ENCODE measurements around the gene VAV2. TPM values are rescaled to one million over a fixed set of nuclear protein-coding genes. Genes with fewer than 3 reads are reported as not detected.
"Not testable (repeated sequence)": the region's sequence is repeated elsewhere in the genome, so short reads cannot be mapped to it uniquely, and the experiment has no call there.

The VAV2 gene
- total RNA-seq, 1 donor, result 13.4 TPM

DNA sequence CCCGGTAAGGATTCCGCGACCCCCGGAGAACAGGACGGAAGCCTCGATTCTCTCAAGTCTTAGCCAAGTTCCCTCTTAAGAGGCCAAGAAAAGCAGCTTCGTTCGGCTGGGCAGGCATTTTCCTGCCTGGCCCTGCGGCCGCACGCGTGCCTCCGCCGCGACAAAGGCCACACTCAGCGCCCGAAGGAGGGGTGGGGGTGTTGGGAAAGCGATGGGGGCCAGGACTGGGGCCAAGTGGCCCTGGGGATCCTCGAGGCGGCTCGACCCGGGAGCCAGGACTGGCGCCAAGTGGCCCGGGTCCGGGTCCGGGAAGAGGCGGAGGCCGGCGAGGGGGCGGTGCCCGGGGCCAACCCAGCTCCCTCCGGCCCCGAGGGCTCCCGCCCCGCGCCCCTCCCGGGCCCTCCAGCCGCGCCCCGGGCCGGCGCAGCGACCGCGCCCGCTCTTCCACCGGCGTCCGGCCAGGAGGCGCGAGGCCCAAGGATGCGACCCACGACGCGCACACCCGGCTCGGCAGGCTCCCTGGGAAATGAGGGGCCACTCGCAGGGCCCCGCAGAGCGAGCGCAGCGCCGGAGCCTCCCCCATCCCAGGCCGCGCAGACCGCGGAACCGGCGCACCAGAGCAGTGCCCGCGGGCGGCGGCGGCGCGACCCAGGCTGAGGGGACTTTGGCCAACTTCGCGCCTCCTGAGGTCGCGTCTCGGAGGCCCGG lies 756 bp downstream of the VAV2 start:
- DNase-seq (ENCODE audit: low read depth), result no peak
- H3K4me3 ChIP-seq (ENCODE audit: low read depth, low read length), result peak overlapping the region; percentile 73
- TF ChIP-seq, protein P1, sequence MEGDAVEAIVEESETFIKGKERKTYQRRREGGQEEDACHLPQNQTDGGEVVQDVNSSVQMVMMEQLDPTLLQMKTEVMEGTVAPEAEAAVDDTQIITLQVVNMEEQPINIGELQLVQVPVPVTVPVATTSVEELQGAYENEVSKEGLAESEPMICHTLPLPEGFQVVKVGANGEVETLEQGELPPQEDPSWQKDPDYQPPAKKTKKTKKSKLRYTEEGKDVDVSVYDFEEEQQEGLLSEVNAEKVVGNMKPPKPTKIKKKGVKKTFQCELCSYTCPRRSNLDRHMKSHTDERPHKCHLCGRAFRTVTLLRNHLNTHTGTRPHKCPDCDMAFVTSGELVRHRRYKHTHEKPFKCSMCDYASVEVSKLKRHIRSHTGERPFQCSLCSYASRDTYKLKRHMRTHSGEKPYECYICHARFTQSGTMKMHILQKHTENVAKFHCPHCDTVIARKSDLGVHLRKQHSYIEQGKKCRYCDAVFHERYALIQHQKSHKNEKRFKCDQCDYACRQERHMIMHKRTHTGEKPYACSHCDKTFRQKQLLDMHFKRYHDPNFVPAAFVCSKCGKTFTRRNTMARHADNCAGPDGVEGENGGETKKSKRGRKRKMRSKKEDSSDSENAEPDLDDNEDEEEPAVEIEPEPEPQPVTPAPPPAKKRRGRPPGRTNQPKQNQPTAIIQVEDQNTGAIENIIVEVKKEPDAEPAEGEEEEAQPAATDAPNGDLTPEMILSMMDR (IDR thresholded peaks at IDR 0.05; ENCODE audit: insufficient read depth, low read depth, low read length), result no peak

DNA sequence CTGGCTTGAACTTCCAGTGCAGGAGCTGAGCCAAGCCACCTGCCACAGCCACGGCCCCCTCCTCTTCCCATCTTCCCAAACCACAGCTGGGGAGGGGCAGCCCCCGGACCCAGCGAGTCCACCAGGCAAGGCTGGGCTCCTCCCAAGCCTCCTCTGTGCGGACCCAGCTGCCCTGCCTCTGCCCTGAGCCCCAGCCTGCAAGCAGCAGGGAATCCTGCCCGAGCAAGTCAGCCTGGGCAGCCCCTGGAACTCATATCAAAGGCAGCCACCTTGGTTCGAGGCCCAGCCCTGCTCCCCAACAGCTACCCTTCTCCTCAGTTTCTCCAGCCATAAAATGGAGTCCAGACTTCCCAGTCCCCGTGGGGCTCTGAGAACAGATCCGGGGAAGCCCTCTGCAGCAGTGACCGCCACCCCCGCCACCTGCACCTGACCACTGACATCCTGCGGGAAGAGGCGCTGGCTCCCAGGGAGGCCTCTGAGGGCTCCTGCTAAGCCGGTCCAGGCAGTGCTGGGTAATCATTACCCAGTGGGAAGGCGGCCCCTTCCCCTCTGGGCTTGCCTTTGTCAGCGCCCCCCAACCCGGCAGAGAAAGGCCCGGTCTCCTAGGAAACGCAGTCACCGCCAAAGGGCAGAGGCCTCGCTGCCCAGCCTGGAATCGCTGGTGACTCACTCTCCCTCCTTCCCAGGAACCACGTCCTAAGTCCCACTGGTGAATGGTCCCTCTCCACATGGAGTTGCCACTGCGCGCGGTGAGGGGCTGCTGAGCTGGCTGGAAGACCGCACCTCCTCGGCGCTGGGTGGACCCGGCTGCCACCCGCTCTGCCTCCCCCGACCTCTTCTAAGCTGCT lies 1.5 kb downstream of the VAV2 start:
- peak overlapping the region; percentile 73 for H3K4me3 ChIP-seq (ENCODE audit: low read depth, low read length)
- DNase-seq (ENCODE audit: low read depth), result peak; percentile 83
- TF ChIP-seq, protein P1 (IDR thresholded peaks at IDR 0.05; ENCODE audit: insufficient read depth, low read depth, low read length), result no peak

DNA sequence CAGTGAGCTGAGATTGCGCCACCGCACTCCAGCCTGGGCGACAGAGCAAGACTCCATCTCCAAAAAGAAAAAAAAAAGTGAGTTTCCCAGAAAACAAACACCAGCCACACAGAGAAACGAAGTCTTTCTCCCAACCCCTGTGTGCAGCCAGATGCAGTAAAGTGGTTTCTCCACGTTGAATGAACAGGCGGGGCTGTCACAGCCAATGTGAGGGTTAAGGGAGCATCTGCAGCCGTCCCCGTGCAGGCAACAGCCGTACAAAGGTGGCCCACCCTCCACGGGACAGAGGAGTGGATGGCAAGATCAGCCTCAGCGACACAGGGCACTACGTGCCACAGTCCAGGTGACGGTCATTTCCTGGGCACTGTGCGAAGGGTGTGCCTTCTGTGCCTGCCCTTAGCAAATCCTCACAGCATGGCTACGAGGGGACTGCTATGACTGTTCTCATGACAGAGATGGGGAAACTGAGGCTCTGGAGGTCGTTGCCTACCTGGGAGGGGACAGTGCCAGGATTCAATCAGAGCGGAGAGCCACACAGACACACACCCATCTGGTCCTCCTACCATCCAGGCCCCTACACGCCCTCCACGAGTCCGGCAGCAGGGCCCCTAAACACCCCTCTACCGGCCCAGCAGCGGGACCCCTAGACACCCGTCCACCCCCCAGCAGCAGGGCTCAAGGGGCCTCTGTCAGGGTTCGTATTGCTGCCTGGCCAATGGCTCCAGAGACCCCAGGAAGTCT lies 2.3 kb downstream of the VAV2 start:
- TF ChIP-seq, protein P1 (IDR thresholded peaks at IDR 0.05; ENCODE audit: insufficient read depth, low read depth, low read length), result no peak
- DNase-seq (ENCODE audit: low read depth), result no peak
- peak overlapping the region; percentile 73 for H3K4me3 ChIP-seq (ENCODE audit: low read depth, low read length)

DNA sequence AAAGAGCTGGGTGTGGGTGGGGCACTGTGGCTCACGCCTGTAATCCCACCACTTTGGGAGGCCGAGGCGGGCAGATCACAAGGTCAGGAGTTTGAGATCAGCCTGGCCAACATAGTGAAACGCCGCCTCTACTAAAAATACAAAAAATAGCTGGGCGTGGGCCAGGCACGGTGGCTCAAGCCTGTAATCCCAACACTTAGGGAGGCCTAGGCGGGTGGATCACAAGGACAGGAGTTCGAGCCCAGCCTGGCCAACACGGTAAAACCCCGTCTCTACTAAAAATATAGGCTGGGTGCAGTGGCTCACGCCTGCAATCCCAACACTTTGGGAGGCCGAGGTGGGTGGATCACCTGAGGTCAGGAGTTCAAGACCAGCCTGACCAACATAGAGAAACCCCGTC lies 3.4 kb downstream of the VAV2 start:
- not testable (repeated sequence) for H3K4me3 ChIP-seq (ENCODE audit: low read depth, low read length)

DNA sequence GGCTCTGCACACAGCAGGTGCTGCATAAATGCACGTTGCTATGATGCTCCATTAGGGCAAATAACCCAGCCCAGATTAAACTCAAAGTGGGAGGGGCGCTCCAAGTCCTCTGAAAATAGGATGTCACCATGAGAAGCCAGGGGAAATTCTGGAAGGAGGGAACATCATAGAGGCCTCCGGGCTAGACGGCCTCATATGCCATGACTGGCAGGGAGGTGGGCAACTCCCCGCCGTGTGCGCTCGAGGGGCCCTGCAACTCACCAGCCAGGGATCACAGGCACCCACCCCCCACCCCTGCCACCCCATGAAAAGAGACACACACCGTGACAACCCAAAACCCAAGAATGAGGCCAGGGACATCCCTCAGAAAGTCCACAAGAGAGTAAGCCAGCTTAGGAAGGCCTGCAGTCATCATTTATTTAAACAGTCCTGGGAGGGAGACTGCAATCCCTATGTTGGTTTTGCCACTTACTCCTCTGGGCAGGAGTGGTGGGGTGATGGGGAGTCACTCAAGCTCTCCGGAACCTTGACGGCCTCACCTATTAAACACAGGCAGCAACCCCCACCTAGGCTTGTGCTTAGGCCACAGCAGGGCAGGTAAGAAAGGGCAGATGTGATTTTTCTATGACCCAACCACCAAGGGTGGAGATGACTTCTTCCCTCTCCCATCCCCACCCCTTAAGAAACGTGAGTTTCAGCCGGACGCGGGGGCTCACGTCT lies 4.0 kb downstream of the VAV2 start:
- TF ChIP-seq, protein P1 (IDR thresholded peaks at IDR 0.05; ENCODE audit: insufficient read depth, low read depth, low read length), result no peak

More for the DNA sequence above, 3.4 kb downstream of the VAV2 start:
- DNase-seq (ENCODE audit: low read depth), result not testable (repeated sequence)

DNA sequence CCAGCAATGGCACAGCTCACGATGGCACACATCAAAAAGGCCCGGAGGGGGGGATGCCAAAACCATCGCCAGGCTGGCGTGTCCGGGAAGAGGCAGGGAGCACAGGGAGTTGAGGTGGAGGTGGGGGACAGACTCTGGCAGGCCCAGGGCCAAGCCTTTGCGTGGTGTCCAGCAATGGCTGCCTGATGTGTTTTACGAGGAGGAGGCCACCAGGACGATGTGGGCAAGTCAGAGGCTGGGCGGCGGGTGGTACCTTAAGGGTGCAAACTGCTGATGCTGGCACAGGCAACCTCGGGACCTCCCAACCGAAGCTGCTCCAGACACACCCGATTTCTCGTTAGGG lies 4.7 kb downstream of the VAV2 start:
- DNase-seq (ENCODE audit: low read depth), result no peak
- TF ChIP-seq, protein P1 (IDR thresholded peaks at IDR 0.05; ENCODE audit: insufficient read depth, low read depth, low read length), result no peak

More for the DNA sequence above, 4.0 kb downstream of the VAV2 start:
- no peak for DNase-seq (ENCODE audit: low read depth)
- H3K4me3 ChIP-seq (ENCODE audit: low read depth, low read length), result no peak overlapping the region

More for the DNA sequence above, 4.7 kb downstream of the VAV2 start:
- no peak overlapping the region for H3K4me3 ChIP-seq (ENCODE audit: low read depth, low read length)

Measured in fibroblast of villous mesenchyme (primary cell).